ENCODE measurements around the gene LSP1.

- TF ChIP-seq RFX5 (IDR thresholded peaks at IDR 0.05; ENCODE audit: low read depth, low read length) (no peak), RCOR1 (IDR thresholded peaks at IDR 0.05; ENCODE audit: insufficient replicate concordance, low read length) (no peak), CTCF (conservative IDR thresholded peaks at IDR 0.05; ENCODE audit: low read depth, low read length) (no peak), CEBPB (IDR thresholded peaks at IDR 0.05; ENCODE audit: low read depth, low read length) (no peak), POLR2A (IDR thresholded peaks at IDR 0.05; ENCODE audit: low read depth, low read length) (no peak), ELK1 (IDR thresholded peaks at IDR 0.05; ENCODE audit: borderline replicate concordance, low read depth, low read length) (no peak), SMC3 (IDR thresholded peaks at IDR 0.05; ENCODE audit: low read depth, low read length) (no peak)
These were observed 24.3 kb upstream of the LSP1 start for GRCh38 chr11:1828542-1828941.
